Natural killer cell (primary cell): ENCODE measurements around the gene TUBB2B. TPM values are rescaled to one million over a fixed set of nuclear protein-coding genes. Genes with fewer than 3 reads are reported as not detected.
A peak's percentile ranks its signal among the peaks of the same experiment; 100 is the strongest.

Experiments
- ATAC-seq, 3 donors: fragments of 150-1000 bp in 2 of 3; fragments of 200-7000 bp in 1 of 3; cut with Tn5 transposase; 1 replicate in 1 of 3; 2 replicates in 2 of 3; pipeline ENCODE4 v1.10.0; 2021; ENCODE audit warnings: mild to moderate bottlenecking in 2 of 3, moderate library complexity in 2 of 3
- DNase-seq, 2 donors: peaks; one replicate each; pipeline versions ENCODE4 v3.0.0 to v3.0.0-alpha.2; 2013 to 2021; ENCODE audit warnings: mixed read lengths in 1 of 2
- H3K27ac ChIP-seq: one replicate; pipeline ENCODE4 v1.5.1; 2013; ENCODE audit warnings: mild to moderate bottlenecking, low read length
- H3K27me3 ChIP-seq: one replicate; pipeline ENCODE4 v1.6.1; 2013; ENCODE audit warnings: low read length; ENCODE audit not compliant: control insufficient read depth, insufficient read depth
- H3K36me3 ChIP-seq: one replicate; pipeline ENCODE4 v1.6.1; 2013; ENCODE audit warnings: low read length; ENCODE audit not compliant: control insufficient read depth, insufficient read depth
- H3K4me1 ChIP-seq: one replicate; pipeline ENCODE4 v1.6.1; 2013; ENCODE audit warnings: low read length; ENCODE audit not compliant: control insufficient read depth, insufficient read depth
- H3K4me3 ChIP-seq: one replicate; pipeline ENCODE4 v1.5.1; 2013; ENCODE audit warnings: low read length
- H3K9me3 ChIP-seq: one replicate; pipeline ENCODE4 v1.6.1; 2013; ENCODE audit warnings: low read length; ENCODE audit not compliant: control insufficient read depth, insufficient read depth
- H3K27ac Mint-ChIP-seq, 2 donors: one replicate each; pipeline ENCODE4 v1.8.0; 2022; ENCODE audit warnings: mild to moderate bottlenecking in 2 of 2, mixed read lengths in 2 of 2, moderate library complexity in 1 of 2
- H3K27me3 Mint-ChIP-seq, 2 donors: one replicate each; pipeline ENCODE4 v1.8.0; 2022; ENCODE audit warnings: low read depth in 2 of 2, mixed read lengths in 2 of 2
- H3K36me3 Mint-ChIP-seq: one replicate; pipeline ENCODE4 v1.8.0; 2022; ENCODE audit warnings: mixed read lengths
- H3K4me1 Mint-ChIP-seq, 2 donors: one replicate each; pipeline ENCODE4 v1.8.0; 2022; ENCODE audit warnings: mixed read lengths in 2 of 2
- H3K4me3 Mint-ChIP-seq: one replicate; pipeline ENCODE4 v1.8.0; 2022; ENCODE audit warnings: mild to moderate bottlenecking, moderate library complexity, mixed read lengths
- H3K9me3 Mint-ChIP-seq, 2 donors: one replicate each; pipeline ENCODE4 v1.8.0; 2022; ENCODE audit warnings: mixed read lengths in 2 of 2
- WGBS: methylation state at CpG from one replicate; pipeline ENCODE4 v1.1.7; 2013; ENCODE audit warnings: missing lambda C conversion rate; ENCODE audit not compliant: insufficient coverage; 5-methylcytosine and 5-hydroxymethylcytosine counted together
- intact Hi-C: fragments of 100-400 bp; cut with micrococcal nuclease; formaldehyde crosslinking; loops from one replicate; pipeline ENCODE4 v1.14.2; 2022
- total RNA-seq, 4 donors: library from RNA; stranded (reverse); fragments of 120-200 nt in 1 of 4; gene quantifications; one replicate each; pipeline versions ENCODE4 v1.2.3 to v1.2.4, GENCODE V29; 2013 to 2022
- TF ChIP-seq, protein P1 (sequence below): fragments of 200-600 bp; IDR thresholded peaks from one replicate; pipeline ENCODE4 v1.8.0; 2022; ENCODE audit warnings: antibody characterized with exemption

The TUBB2B gene
- total RNA-seq, 3 donors from 2014 or later (not counting 1 experiment from before 2014, with no cell fraction given) = 0.66 to 0.75 TPM; not detected in 1

DNA sequence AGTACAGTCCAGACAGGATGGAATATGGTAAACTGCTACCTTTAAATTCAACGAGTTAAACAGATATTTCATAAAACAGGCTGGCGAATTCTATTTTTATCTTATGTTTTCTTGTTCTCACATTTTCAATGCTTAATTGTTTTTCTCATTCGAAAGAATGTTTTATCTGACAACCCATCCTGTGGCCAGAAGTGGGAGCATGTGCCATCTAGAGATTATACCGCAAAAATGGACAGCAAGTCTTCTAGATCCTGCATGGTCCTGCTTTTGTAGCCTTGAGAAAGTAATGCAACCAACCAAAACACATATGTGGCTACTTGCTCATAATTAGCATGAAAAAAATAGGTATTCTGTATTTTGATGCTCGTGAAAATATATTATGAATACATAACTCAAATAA is 30.7 kb downstream of the TUBB2B start:
- intact Hi-C loops = no loop called here

DNA sequence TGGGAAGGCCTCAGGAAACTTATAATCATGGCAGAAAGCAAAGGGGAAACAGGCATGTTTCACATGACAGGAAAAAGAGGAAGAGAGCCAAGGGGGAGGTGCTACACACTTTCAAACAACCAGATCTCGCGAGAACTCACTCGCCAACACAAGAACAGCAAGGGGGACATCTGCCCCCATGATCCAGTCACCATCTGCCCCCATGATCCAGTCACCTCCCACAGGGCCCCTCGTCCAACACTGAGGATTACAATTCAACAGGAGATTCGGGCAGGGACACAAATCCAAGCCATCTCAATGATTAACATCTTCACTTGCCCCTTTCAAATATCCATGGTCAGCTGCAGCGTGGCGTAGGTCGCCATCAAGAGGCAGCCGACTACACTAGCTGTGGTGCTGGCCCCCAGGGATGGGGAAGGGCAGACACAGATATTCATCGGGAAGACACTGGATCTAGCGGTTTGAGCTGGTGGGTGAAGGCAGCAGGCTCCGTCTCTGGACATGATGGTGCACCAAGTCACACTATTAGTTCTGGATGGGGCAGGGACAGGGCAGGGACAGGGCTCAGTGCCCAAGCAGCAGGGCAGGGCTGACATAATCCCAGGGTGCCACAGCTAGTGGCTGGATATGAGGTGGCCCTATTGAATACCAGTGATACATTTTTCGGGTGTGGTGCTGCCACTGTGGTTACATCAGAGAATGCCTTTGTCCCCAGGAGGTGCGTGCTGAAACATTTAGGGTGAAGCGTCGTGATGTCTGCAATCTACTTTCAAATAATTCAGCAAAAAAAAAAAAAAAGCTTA is 31.6 kb downstream of the TUBB2B start:
- H3K27me3 Mint-ChIP-seq = peaks cover 13 to 15% of the 10 kb centered on the region in 2 donors
- Histone ChIP-seq H3K27me3 (peaks cover 3% of the 10 kb centered on the region), H3K4me1 (no peaks in the 10 kb centered on the region), H3K27ac (no peak overlapping the region), H3K36me3 (no peaks in the 10 kb centered on the region), H3K9me3 (no peaks in the 10 kb centered on the region), H3K4me3 (no peak overlapping the region)
- TF ChIP-seq, protein P1, sequence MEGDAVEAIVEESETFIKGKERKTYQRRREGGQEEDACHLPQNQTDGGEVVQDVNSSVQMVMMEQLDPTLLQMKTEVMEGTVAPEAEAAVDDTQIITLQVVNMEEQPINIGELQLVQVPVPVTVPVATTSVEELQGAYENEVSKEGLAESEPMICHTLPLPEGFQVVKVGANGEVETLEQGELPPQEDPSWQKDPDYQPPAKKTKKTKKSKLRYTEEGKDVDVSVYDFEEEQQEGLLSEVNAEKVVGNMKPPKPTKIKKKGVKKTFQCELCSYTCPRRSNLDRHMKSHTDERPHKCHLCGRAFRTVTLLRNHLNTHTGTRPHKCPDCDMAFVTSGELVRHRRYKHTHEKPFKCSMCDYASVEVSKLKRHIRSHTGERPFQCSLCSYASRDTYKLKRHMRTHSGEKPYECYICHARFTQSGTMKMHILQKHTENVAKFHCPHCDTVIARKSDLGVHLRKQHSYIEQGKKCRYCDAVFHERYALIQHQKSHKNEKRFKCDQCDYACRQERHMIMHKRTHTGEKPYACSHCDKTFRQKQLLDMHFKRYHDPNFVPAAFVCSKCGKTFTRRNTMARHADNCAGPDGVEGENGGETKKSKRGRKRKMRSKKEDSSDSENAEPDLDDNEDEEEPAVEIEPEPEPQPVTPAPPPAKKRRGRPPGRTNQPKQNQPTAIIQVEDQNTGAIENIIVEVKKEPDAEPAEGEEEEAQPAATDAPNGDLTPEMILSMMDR = no peak
- ATAC-seq = no peak
- DNase-seq = peak in 1 of 2 donors; percentile 20
- no peak overlapping the region for H3K27ac Mint-ChIP-seq
- H3K9me3 Mint-ChIP-seq = no peaks in the 10 kb centered on the region
- no peaks in the 10 kb centered on the region for H3K4me1 Mint-ChIP-seq
- WGBS = 89% methylated on average over 16 of the region's 16 CpGs
- H3K36me3 Mint-ChIP-seq = no peaks in the 10 kb centered on the region
- intact Hi-C loops = no loop called here
- no peak overlapping the region for H3K4me3 Mint-ChIP-seq

More for the DNA sequence above, 30.7 kb downstream of the TUBB2B start:
- peaks cover 3% of the 10 kb centered on the region for H3K27me3 ChIP-seq
- H3K4me1 Mint-ChIP-seq = no peaks in the 10 kb centered on the region
- DNase-seq (no peak), ATAC-seq (no peak)
- no peaks in the 10 kb centered on the region for H3K4me1 ChIP-seq
- no peak overlapping the region for H3K27ac Mint-ChIP-seq
- TF ChIP-seq, protein P1 = no peak
- no peaks in the 10 kb centered on the region for H3K9me3 Mint-ChIP-seq
- 86% methylated on average over 4 of the region's 5 CpGs for WGBS
- no peak overlapping the region for H3K4me3 Mint-ChIP-seq
- H3K4me3 ChIP-seq = no peak overlapping the region
- no peaks in the 10 kb centered on the region for H3K9me3 ChIP-seq
- H3K27me3 Mint-ChIP-seq = peaks cover 14 to 15% of the 10 kb centered on the region in 2 donors
- no peaks in the 10 kb centered on the region for H3K36me3 ChIP-seq
- H3K27ac ChIP-seq = no peak overlapping the region
- H3K36me3 Mint-ChIP-seq = no peaks in the 10 kb centered on the region

DNA sequence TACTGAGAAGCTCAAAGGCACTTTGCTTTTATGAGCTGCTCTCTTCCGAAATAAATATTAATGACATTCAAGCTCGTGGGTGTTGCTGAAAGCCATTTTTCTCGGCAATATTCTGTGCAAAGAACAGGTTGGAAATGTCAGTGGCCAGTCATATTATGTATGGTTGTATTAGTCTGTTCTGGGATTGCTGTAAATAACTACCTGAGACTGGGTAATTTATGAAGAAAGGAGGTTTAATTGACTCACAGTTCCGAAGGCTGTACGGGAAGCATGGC is 32.1 kb downstream of the TUBB2B start:
- Mint-ChIP-seq H3K9me3 (no peaks in the 10 kb centered on the region), H3K4me1 (no peaks in the 10 kb centered on the region), H3K27ac (no peak overlapping the region), H3K36me3 (no peaks in the 10 kb centered on the region), H3K4me3 (no peak overlapping the region), H3K27me3 (peaks cover 13 to 14% of the 10 kb centered on the region in 2 donors)
- 77% methylated on average over 5 of the region's 5 CpGs for WGBS
- no peaks in the 10 kb centered on the region for H3K9me3 ChIP-seq
- no peak for ATAC-seq
- DNase-seq = no peak
- peaks cover 3% of the 10 kb centered on the region for H3K27me3 ChIP-seq
- H3K36me3 ChIP-seq = no peaks in the 10 kb centered on the region
- no peak overlapping the region for H3K27ac ChIP-seq
- intact Hi-C loops = no loop called here
- no peaks in the 10 kb centered on the region for H3K4me1 ChIP-seq
- H3K4me3 ChIP-seq = no peak overlapping the region
- TF ChIP-seq, protein P1 = no peak
